Suprapubic skin (tissue), 4 donors: Measurements from ENCODE around the gene TTC39A.

Source experiments
- CTCF ChIP-seq, 2 donors: fragments of 200-600 bp in 1 of 2; fragments of 450-650 bp in 1 of 2; sonication (generic) in 1 of 2; IDR thresholded peaks; one replicate each; pipeline ENCODE4 v1.5.1; 2016 to 2019; ENCODE audit warnings: antibody characterized with exemption in 2 of 2, mild to moderate bottlenecking in 1 of 2, moderate library complexity in 1 of 2
- EP300 ChIP-seq: sonication (generic); formaldehyde crosslinking; IDR thresholded peaks from one replicate; pipeline ENCODE4 v1.6.1; 2017; ENCODE audit warnings: antibody characterized with exemption
- POLR2A ChIP-seq, 2 donors: fragments of 450-650 bp; IDR thresholded peaks; one replicate each; pipeline ENCODE4 v1.6.1; 2017; ENCODE audit warnings: antibody characterized with exemption in 2 of 2, mild to moderate bottlenecking in 2 of 2, moderate library complexity in 2 of 2
- POLR2AphosphoS5 ChIP-seq, 3 donors: sonication (generic); formaldehyde crosslinking; IDR thresholded peaks; one replicate each; pipeline ENCODE4 v1.6.1; 2017; ENCODE audit warnings: antibody characterized with exemption in 3 of 3

DNA sequence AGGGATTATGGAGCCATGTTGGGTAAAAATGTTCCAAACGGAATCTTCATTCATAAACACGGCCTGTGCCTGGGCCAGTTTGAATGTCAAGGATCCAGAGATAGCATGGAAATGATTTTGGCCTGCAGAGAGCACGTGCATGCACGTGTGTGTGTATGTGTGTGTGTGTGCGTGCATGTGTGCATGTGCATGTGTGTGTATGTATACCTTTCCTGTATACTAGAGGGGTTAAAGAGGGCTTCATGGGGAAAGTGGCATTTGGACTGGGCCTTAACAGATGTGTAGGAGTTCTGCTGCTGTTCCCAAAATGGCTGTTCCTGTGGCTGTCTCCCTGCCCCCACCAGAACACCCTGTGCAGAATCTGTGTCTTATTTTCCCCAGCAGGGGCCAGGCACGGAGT, 21.7 kb downstream of the TTC39A start:
- TF ChIP-seq EP300: no peak
- TF ChIP-seq CTCF (IDR thresholded peaks at IDR 0.05): no peak
- no peak for TF ChIP-seq POLR2AphosphoS5 (IDR thresholded peaks at IDR 0.05)
- no peak for TF ChIP-seq POLR2A (IDR thresholded peaks at IDR 0.05)
